Mammary epithelial cell (primary cell): ENCODE data around the gene OR14J1.

ENCODE experiments used
- CTCF ChIP-seq, 2 donors: IDR thresholded peaks in 1 of 2; conservative IDR thresholded peaks in 1 of 2; 2 replicates each; pipeline ENCODE4 v1.5.1; 2011 to 2012; ENCODE audit warnings: inconsistent platforms in 2 of 2, low read length in 2 of 2, mild to moderate bottlenecking in 2 of 2, control low read depth in 1 of 2, low read depth in 1 of 2; ENCODE audit not compliant: insufficient read depth in 1 of 2; ENCODE audit errors: extremely low read depth in 1 of 2
- EZH2 ChIP-seq: IDR thresholded peaks from 2 replicates; pipeline ENCODE4 v1.6.1; 2012; ENCODE audit warnings: low read length, inconsistent platforms, borderline replicate concordance

GRCh38 chr6:29336269-29336668, 34.8 kb downstream of the OR14J1 start:
- no peak for TF ChIP-seq CTCF (conservative IDR thresholded peaks at IDR 0.05 in 1 of 2, IDR thresholded peaks at IDR 0.05 in 1 of 2; ENCODE audit: extremely low read depth in 1 of 2, insufficient read depth in 1 of 2, low read depth in 1 of 2, low read length in 2 of 2)
- TF ChIP-seq EZH2: no peak
